A549 (cell line): ENCODE results near the gene IL1RAP. TPM values are rescaled to one million over a fixed set of nuclear protein-coding genes. Genes with fewer than 3 reads are reported as not detected.

Experiments
- ATAC-seq, 2 experiments: fragments of 200-7000 bp in 1 of 2; fragments of >200 bp in 1 of 2; cut with Nextera tagmentation in 1 of 2; cut with Tn5 transposase in 1 of 2; 3 replicates each; pipeline versions ENCODE4 v1.8.0 to v1.9.1; 2018 to 2020; ENCODE audit warnings: mild to moderate bottlenecking in 1 of 2, moderate library complexity in 1 of 2
- CTCF ChIA-PET: fragments of 300-600 bp; sonication (Branson Sonifier 250); formaldehyde crosslinking; extraction: SDS; loops from one replicate; lab custom pipeline; 2021; ENCODE audit warnings: antibody characterized with exemption, inconsistent platforms; lab: Yijun Ruan, JAX
- POLR2A ChIA-PET: fragments of 350-600 bp; formaldehyde crosslinking; extraction: SDS; loops from one replicate; lab custom pipeline; 2021; ENCODE audit warnings: antibody characterized with exemption, inconsistent platforms; lab: Yijun Ruan, JAX
- DNase-seq, 2 experiments: peaks; one replicate each; pipeline versions ENCODE4 v3.0.0 to v3.0.0-alpha.2; 2011 to 2016; ENCODE audit warnings: low read depth in 1 of 2, low spot score in 1 of 2
- FAIRE-seq: peaks from 2 replicates; lab custom pipeline; 2011; peaks lifted over from hg19 to GRCh38; lab: Jason Lieb, UNC
- H3K27ac ChIP-seq, 2 experiments: fragments of >200 bp; sonication (Bioruptor Twin); formaldehyde crosslinking; 3 replicates each; pipeline ENCODE4 v1.5.1; 2016 to 2017
- H3K4me1 ChIP-seq: fragments of >200 bp; sonication (Bioruptor Twin); formaldehyde crosslinking; 3 replicates; pipeline ENCODE4 v1.6.1; 2016
- H3K4me2 ChIP-seq: fragments of >200 bp; sonication (Bioruptor Twin); formaldehyde crosslinking; 3 replicates; pipeline ENCODE4 v1.6.1; 2016
- H3K4me3 ChIP-seq: fragments of >200 bp; sonication (Bioruptor Twin); formaldehyde crosslinking; 3 replicates; pipeline ENCODE4 v1.5.1; 2016
- H3K9me3 ChIP-seq: fragments of >200 bp; sonication (Bioruptor Twin); formaldehyde crosslinking; 3 replicates; pipeline ENCODE4 v1.6.1; 2016
- CEBPB ChIP-seq, 2 experiments: fragments of >200 bp in 1 of 2; sonication (Bioruptor Twin) in 1 of 2; formaldehyde crosslinking in 1 of 2; IDR thresholded peaks; 2 replicates each; pipeline ENCODE4 v1.6.1; 2012 to 2016
- CHD2 ChIP-seq: fragments of 150-350 bp; IDR thresholded peaks from 2 replicates; pipeline ENCODE4 v1.6.1; 2014; ENCODE audit warnings: low read length; ENCODE audit not compliant: partially characterized antibody
- CHD4 ChIP-seq: fragments of 200-600 bp; sonication (generic); IDR thresholded peaks from 2 replicates; pipeline ENCODE4 v1.6.1; 2016; ENCODE audit warnings: antibody characterized with exemption, mild to moderate bottlenecking, borderline replicate concordance
- EHF ChIP-seq: fragments of 250-450 bp; sonication (Bioruptor Pico); IDR thresholded peaks from 2 replicates; pipeline ENCODE4 v1.5.0; 2020; ENCODE audit warnings: mild to moderate bottlenecking
- ESRRA ChIP-seq: fragments of 150-350 bp; IDR thresholded peaks from 2 replicates; pipeline ENCODE4 v1.6.1; 2014; ENCODE audit warnings: mild to moderate bottlenecking, low read length, borderline replicate concordance
- FOSB ChIP-seq: fragments of 250-450 bp; sonication (Bioruptor Pico); IDR thresholded peaks from 2 replicates; pipeline ENCODE4 v1.5.0; 2020; ENCODE audit warnings: mild to moderate bottlenecking, moderate library complexity
- FOSL2 ChIP-seq, 2 experiments: fragments of 450-650 bp in 1 of 2; fragments of >200 bp in 1 of 2; sonication (Bioruptor Twin) in 1 of 2; formaldehyde crosslinking; IDR thresholded peaks; 2 replicates each; pipeline versions ENCODE4 v1.5.0 to v1.6.1; 2016 to 2020; ENCODE audit warnings: mild to moderate bottlenecking in 1 of 2, moderate library complexity in 1 of 2
- FOXS1 ChIP-seq: fragments of 250-450 bp; sonication (Bioruptor Pico); IDR thresholded peaks from 2 replicates; pipeline ENCODE4 v1.5.0; 2020; ENCODE audit warnings: mild to moderate bottlenecking, moderate library complexity
- GATA3 ChIP-seq: IDR thresholded peaks from 2 replicates; pipeline ENCODE4 v1.6.1; 2012; ENCODE audit warnings: borderline replicate concordance
- HEYL ChIP-seq: fragments of 250-450 bp; sonication (Bioruptor Pico); IDR thresholded peaks from 2 replicates; pipeline ENCODE4 v1.8.0; 2021; ENCODE audit warnings: mild to moderate bottlenecking, moderate library complexity
- JUNB ChIP-seq: fragments of >200 bp; sonication (Bioruptor Twin); formaldehyde crosslinking; IDR thresholded peaks from 2 replicates; pipeline ENCODE4 v1.6.1; 2016
- KDM1A ChIP-seq: fragments of 200-600 bp; sonication (generic); IDR thresholded peaks from 2 replicates; pipeline ENCODE4 v1.6.1; 2016; ENCODE audit warnings: low read depth, mild to moderate bottlenecking
- KDM5A ChIP-seq: fragments of 200-600 bp; sonication (generic); IDR thresholded peaks from 2 replicates; pipeline ENCODE4 v1.6.1; 2016; ENCODE audit warnings: antibody characterized with exemption, mild to moderate bottlenecking
- MAZ ChIP-seq: fragments of 150-350 bp; IDR thresholded peaks from 2 replicates; pipeline ENCODE4 v1.6.1; 2014; ENCODE audit warnings: antibody characterized with exemption, low read depth, low read length, borderline replicate concordance
- NPAS2 ChIP-seq: fragments of 250-450 bp; sonication (Bioruptor Pico); IDR thresholded peaks from 2 replicates; pipeline ENCODE4 v1.8.0; 2022; ENCODE audit warnings: mild to moderate bottlenecking, moderate library complexity, borderline replicate concordance
- PHF8 ChIP-seq: fragments of 200-600 bp; sonication (generic); IDR thresholded peaks from 2 replicates; pipeline ENCODE4 v1.6.1; 2016; ENCODE audit warnings: low read depth, mild to moderate bottlenecking, antibody characterized with exemption, moderate library complexity, borderline replicate concordance
- RAD21 ChIP-seq, 2 experiments: fragments of >200 bp in 1 of 2; sonication (Bioruptor Twin) in 1 of 2; formaldehyde crosslinking in 1 of 2; IDR thresholded peaks in 1 of 2; conservative IDR thresholded peaks in 1 of 2; 2 replicates in 1 of 2; 3 replicates in 1 of 2; pipeline ENCODE4 v1.6.1; 2012 to 2018; ENCODE audit warnings: inconsistent platforms in 1 of 2
- RARB ChIP-seq: fragments of 250-450 bp; sonication (Bioruptor Pico); IDR thresholded peaks from 2 replicates; pipeline ENCODE4 v1.8.0; 2021; ENCODE audit warnings: mild to moderate bottlenecking, moderate library complexity
- RCOR1 ChIP-seq: fragments of 150-350 bp; IDR thresholded peaks from 2 replicates; pipeline ENCODE4 v1.6.1; 2014; ENCODE audit warnings: antibody characterized with exemption, low read length, low read depth
- RFX5 ChIP-seq: fragments of 450-650 bp; IDR thresholded peaks from 2 replicates; pipeline ENCODE4 v1.7.1; 2014; ENCODE audit warnings: antibody characterized with exemption, mild to moderate bottlenecking, moderate library complexity
- RNF2 ChIP-seq: fragments of 200-600 bp; sonication (generic); IDR thresholded peaks from 2 replicates; pipeline ENCODE4 v1.6.1; 2016; ENCODE audit warnings: low read depth, mild to moderate bottlenecking, antibody characterized with exemption, moderate library complexity, borderline replicate concordance
- SREBF2 ChIP-seq: fragments of 450-650 bp; IDR thresholded peaks from 2 replicates; pipeline ENCODE4 v1.6.1; 2014; ENCODE audit warnings: mild to moderate bottlenecking, moderate library complexity
- TP53 ChIP-seq: fragments of 250-450 bp; sonication (Bioruptor Pico); IDR thresholded peaks from 2 replicates; pipeline ENCODE4 v1.5.0; 2021; ENCODE audit warnings: mild to moderate bottlenecking, moderate library complexity
- ZC3H11A ChIP-seq: fragments of 450-650 bp; IDR thresholded peaks from 2 replicates; pipeline ENCODE4 v1.6.1; 2014; ENCODE audit warnings: antibody characterized with exemption, mild to moderate bottlenecking
- ZFP36 ChIP-seq: fragments of 450-650 bp; IDR thresholded peaks from 2 replicates; pipeline ENCODE4 v1.6.1; 2014; ENCODE audit warnings: borderline replicate concordance; ENCODE audit not compliant: partially characterized antibody
- ZNF302 ChIP-seq: fragments of 250-450 bp; sonication (Bioruptor Pico); IDR thresholded peaks from 2 replicates; pipeline ENCODE4 v1.9.0; 2021; ENCODE audit warnings: inconsistent platforms, mild to moderate bottlenecking, moderate library complexity
- ZSCAN20 ChIP-seq: fragments of 250-450 bp; sonication (Bioruptor Pico); IDR thresholded peaks from 2 replicates; pipeline ENCODE4 v1.8.0; 2022; ENCODE audit warnings: mild to moderate bottlenecking, moderate library complexity
- WGBS: methylation state at CpG from one replicate; pipeline ENCODE4 v1.1.6; 2017; ENCODE audit errors: missing lambda C conversion rate; 5-methylcytosine and 5-hydroxymethylcytosine counted together
- polyA plus RNA-seq, 4 experiments: library from polyadenylated mRNA; depleted of rRNA in 3 of 4; stranded (reverse); fragments of >200 nt; fragmentation: RNase III in 1 of 4; extraction: RNeasy Plus Mini Kit Qiagen cat#74134 plus additional on column Dnase treatment in 1 of 4; gene quantifications; 2 replicates in 3 of 4; 3 replicates in 1 of 4; pipeline ENCODE4 v1.2.3, GENCODE V29; 2011 to 2017
- TF ChIP-seq, protein P1 (sequence below): IDR thresholded peaks from 2 replicates; pipeline ENCODE4 v1.6.1; 2012
- TF ChIP-seq, protein P2 (sequence below): fragments of >200 bp; sonication (Bioruptor Twin); formaldehyde crosslinking; IDR thresholded peaks from 3 replicates; pipeline ENCODE4 v1.5.1; 2016
- TF ChIP-seq, protein P3 (sequence below): fragments of 150-350 bp; IDR thresholded peaks from 2 replicates; pipeline ENCODE4 v1.6.1; 2014; ENCODE audit warnings: low read depth, mild to moderate bottlenecking, low read length
- TF ChIP-seq, protein P4 (sequence below): fragments of >200 bp; sonication (Bioruptor Twin); formaldehyde crosslinking; IDR thresholded peaks from 3 replicates; pipeline ENCODE4 v1.6.1; 2016

The IL1RAP gene
- polyA plus RNA-seq, 2 of the 4 experiments (the other 2 are of a cell fraction), result 3.9 to 18.5 TPM

DNA sequence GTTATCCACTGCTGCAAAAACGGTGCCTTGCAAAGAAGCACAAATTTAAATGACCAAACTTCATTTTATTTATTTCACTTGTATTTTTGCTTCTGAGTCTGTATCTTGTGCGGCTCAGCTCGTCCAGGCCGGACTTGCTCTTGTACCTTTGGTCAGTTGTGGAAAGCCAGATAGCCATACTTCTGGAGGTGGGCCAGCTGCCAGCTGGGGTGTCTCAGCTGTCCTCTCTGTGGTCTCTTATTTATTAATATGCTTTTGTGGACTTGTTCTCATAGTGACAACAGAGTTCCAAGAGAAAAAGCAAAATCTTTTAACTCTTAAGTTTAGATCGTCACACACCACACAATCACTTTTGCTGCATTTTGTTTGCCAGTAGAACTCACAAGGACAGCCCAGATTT is 87.7 kb downstream of the IL1RAP start:
- no peak overlapping the region for H3K27ac ChIP-seq
- H3K4me3 ChIP-seq, result no peak overlapping the region
- TF ChIP-seq FOSB (CRISPR knock-in tag), result no peak
- no peak for TF ChIP-seq CEBPB (IDR thresholded peaks at IDR 0.05)
- TF ChIP-seq, protein P1, sequence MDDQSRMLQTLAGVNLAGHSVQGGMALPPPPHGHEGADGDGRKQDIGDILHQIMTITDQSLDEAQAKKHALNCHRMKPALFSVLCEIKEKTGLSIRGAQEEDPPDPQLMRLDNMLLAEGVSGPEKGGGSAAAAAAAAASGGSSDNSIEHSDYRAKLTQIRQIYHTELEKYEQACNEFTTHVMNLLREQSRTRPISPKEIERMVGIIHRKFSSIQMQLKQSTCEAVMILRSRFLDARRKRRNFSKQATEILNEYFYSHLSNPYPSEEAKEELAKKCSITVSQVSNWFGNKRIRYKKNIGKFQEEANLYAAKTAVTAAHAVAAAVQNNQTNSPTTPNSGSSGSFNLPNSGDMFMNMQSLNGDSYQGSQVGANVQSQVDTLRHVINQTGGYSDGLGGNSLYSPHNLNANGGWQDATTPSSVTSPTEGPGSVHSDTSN, result no peak
- no peak for TF ChIP-seq KDM1A
- no peak for TF ChIP-seq RARB (CRISPR knock-in tag)
- no peak for TF ChIP-seq ESRRA
- TF ChIP-seq JUNB, result no peak
- TF ChIP-seq PHF8, result no peak
- TF ChIP-seq NPAS2 (CRISPR knock-in tag), result no peak
- no peak for TF ChIP-seq ZFP36
- TF ChIP-seq GATA3, result no peak
- TF ChIP-seq CHD2, result no peak
- no peak for TF ChIP-seq CHD4
- TF ChIP-seq RAD21 (conservative IDR thresholded peaks at IDR 0.05 in 1 of 2, IDR thresholded peaks at IDR 0.05 in 1 of 2), result no peak
- no peak for TF ChIP-seq RCOR1
- no peak for TF ChIP-seq ZNF302 (CRISPR knock-in tag)
- no peak for TF ChIP-seq ZSCAN20 (CRISPR knock-in tag)
- TF ChIP-seq, protein P2, sequence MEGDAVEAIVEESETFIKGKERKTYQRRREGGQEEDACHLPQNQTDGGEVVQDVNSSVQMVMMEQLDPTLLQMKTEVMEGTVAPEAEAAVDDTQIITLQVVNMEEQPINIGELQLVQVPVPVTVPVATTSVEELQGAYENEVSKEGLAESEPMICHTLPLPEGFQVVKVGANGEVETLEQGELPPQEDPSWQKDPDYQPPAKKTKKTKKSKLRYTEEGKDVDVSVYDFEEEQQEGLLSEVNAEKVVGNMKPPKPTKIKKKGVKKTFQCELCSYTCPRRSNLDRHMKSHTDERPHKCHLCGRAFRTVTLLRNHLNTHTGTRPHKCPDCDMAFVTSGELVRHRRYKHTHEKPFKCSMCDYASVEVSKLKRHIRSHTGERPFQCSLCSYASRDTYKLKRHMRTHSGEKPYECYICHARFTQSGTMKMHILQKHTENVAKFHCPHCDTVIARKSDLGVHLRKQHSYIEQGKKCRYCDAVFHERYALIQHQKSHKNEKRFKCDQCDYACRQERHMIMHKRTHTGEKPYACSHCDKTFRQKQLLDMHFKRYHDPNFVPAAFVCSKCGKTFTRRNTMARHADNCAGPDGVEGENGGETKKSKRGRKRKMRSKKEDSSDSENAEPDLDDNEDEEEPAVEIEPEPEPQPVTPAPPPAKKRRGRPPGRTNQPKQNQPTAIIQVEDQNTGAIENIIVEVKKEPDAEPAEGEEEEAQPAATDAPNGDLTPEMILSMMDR, result no peak
- no peak for TF ChIP-seq MAZ
- TF ChIP-seq RFX5, result no peak
- ATAC-seq, result no peak
- ChIA-PET POLR2A (no interaction called here), CTCF (no interaction called here)
- no peaks in the 10 kb centered on the region for H3K9me3 ChIP-seq
- no peak for DNase-seq
- FAIRE-seq, result no peak
- H3K4me2 ChIP-seq, result no peak overlapping the region
- 94% methylated on average over 5 of the region's 5 CpGs for WGBS
- no peaks in the 10 kb centered on the region for H3K4me1 ChIP-seq

DNA sequence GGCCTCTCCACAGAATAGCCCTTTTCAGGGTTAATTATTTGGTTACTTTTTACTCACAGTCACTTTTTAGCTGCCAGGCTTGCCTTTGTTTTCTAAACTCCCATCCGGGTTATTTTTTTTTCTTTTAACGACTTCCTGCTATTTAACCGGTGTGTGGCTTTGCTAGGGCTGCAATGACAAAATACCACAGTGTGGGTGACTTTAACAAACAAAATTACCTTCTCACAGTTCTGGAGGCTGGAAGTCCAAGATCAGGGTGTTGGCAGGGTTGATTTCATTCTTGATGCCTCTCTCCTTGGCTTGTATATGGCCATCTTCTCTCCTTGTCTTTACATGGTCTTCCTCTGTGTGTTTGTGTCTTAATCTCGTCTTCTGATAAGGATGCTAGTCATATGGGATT is 91.5 kb downstream of the IL1RAP start:
- ChIA-PET POLR2A (no interaction called here), CTCF (no interaction called here)
- FAIRE-seq (no peak), ATAC-seq (no peak), DNase-seq (no peak)
- H3K4me2 ChIP-seq, result no peak overlapping the region
- 66% methylated on average over 4 of the region's 4 CpGs for WGBS
- no peak overlapping the region for H3K27ac ChIP-seq
- H3K4me3 ChIP-seq, result no peak overlapping the region
- no peaks in the 10 kb centered on the region for H3K4me1 ChIP-seq
- no peaks in the 10 kb centered on the region for H3K9me3 ChIP-seq
- TF ChIP-seq RNF2 (no peak), ZC3H11A (no peak), SREBF2 (no peak), FOXS1 (CRISPR knock-in tag) (no peak), HEYL (CRISPR knock-in tag) (no peak), CHD2 (no peak), CHD4 (no peak), PHF8 (no peak), KDM5A (no peak), KDM1A (no peak), FOSL2 (IDR thresholded peaks at IDR 0.05) (no peak), FOSL2 (CRISPR knock-in tag; IDR thresholded peaks at IDR 0.05) (no peak), TP53 (CRISPR knock-in tag) (no peak), MAZ (no peak), EHF (CRISPR knock-in tag) (no peak)
- TF ChIP-seq, protein P3, sequence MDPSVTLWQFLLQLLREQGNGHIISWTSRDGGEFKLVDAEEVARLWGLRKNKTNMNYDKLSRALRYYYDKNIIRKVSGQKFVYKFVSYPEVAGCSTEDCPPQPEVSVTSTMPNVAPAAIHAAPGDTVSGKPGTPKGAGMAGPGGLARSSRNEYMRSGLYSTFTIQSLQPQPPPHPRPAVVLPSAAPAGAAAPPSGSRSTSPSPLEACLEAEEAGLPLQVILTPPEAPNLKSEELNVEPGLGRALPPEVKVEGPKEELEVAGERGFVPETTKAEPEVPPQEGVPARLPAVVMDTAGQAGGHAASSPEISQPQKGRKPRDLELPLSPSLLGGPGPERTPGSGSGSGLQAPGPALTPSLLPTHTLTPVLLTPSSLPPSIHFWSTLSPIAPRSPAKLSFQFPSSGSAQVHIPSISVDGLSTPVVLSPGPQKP, result no peak
- TF ChIP-seq, protein P4, sequence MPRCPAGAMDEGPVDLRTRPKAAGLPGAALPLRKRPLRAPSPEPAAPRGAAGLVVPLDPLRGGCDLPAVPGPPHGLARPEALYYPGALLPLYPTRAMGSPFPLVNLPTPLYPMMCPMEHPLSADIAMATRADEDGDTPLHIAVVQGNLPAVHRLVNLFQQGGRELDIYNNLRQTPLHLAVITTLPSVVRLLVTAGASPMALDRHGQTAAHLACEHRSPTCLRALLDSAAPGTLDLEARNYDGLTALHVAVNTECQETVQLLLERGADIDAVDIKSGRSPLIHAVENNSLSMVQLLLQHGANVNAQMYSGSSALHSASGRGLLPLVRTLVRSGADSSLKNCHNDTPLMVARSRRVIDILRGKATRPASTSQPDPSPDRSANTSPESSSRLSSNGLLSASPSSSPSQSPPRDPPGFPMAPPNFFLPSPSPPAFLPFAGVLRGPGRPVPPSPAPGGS, result no peak
- TF ChIP-seq, protein P1, result no peak
